Measurements from ENCODE around the gene NTM. TPM values are rescaled to one million over a fixed set of nuclear protein-coding genes. Genes with fewer than 3 reads are reported as not detected.

Gene NTM
- total RNA-seq, 1 experiment from 2014 or later, result not detected

- Histone ChIP-seq H4K20me1 (ENCODE audit: insufficient read depth) (no peaks in the 10 kb centered on the region), H3K27ac (ENCODE audit: low read depth, low read length) (no peak overlapping the region), H2AFZ (ENCODE audit: low read depth, low read length, poor library complexity, severe bottlenecking) (no peak overlapping the region), H3K9me3 (ENCODE audit: control insufficient read depth in 1 of 2, insufficient read depth in 1 of 2, low read depth in 1 of 2, low read length in 2 of 2) (peaks cover 7 to 37% of the 10 kb centered on the region in 2 experiments; a peak in 2 of 4 replicates), H3K27me3 (ENCODE audit: insufficient read depth, low read length) (no peaks in the 10 kb centered on the region), H3K4me3 (replicated peaks in 1 of 2; ENCODE audit: low read depth in 1 of 2, low read length in 2 of 2) (no peak overlapping the region), H3K9ac (ENCODE audit: low read length) (no peak overlapping the region), H3K79me2 (ENCODE audit: insufficient read depth, low read length) (no peaks in the 10 kb centered on the region), H3K4me2 (ENCODE audit: low read length) (no peak overlapping the region), H3K9me2 (ENCODE audit: insufficient read depth) (no peaks in the 10 kb centered on the region), H3K4me1 (ENCODE audit: control insufficient read depth in 1 of 2, insufficient read depth in 2 of 2, low read length in 2 of 2) (no peaks in the 10 kb centered on the region), H3K36me3 (ENCODE audit: control insufficient read depth in 1 of 2, insufficient read depth in 2 of 2, low read length in 2 of 2) (no peaks in the 10 kb centered on the region)
- DNase-seq (ENCODE audit: low read depth, low spot score), result no peak
- CTCF ChIA-PET, result no interaction called here
- no peak for ATAC-seq
- BruUV-seq (replicated peaks), result no TSS peak
- RAD21 ChIA-PET (ENCODE audit: low non-redundant PET in 1 of 2, low total read pairs in 2 of 2, uncharacterized antibody in 2 of 2, unreplicated experiment in 2 of 2), result no interaction called here
- TF ChIP-seq MAX (IDR thresholded peaks at IDR 0.05), result no peak
- no peak for TF ChIP-seq SRF (IDR thresholded peaks at IDR 0.05; ENCODE audit: low read depth)
- no peak for TF ChIP-seq FOSL1 (IDR thresholded peaks at IDR 0.05; ENCODE audit: low read depth)
- TF ChIP-seq ZBTB33 (IDR thresholded peaks at IDR 0.05; ENCODE audit: extremely low read depth, insufficient replicate concordance, low read length), result no peak
- intact Hi-C loops (cut with micrococcal nuclease), result no loop called here
- POLR2A ChIA-PET, result no interaction called here
These were observed 705.0 kb downstream of the NTM start for GRCh38 chr11:132075447-132075846.

GRCh38 chr11:132077416-132077815 is 707.0 kb downstream of the NTM start:
- no TSS peak for BruUV-seq (replicated peaks)
- no peaks in the 10 kb centered on the region for H3K79me2 ChIP-seq (ENCODE audit: insufficient read depth, low read length)
- ChIA-PET POLR2A (no interaction called here), CTCF (no interaction called here), RAD21 (ENCODE audit: low non-redundant PET in 1 of 2, low total read pairs in 2 of 2, uncharacterized antibody in 2 of 2, unreplicated experiment in 2 of 2) (no interaction called here)
- peaks cover 7 to 37% of the 10 kb centered on the region in 2 experiments; a peak in 2 of 4 replicates for H3K9me3 ChIP-seq (ENCODE audit: control insufficient read depth in 1 of 2, insufficient read depth in 1 of 2, low read depth in 1 of 2, low read length in 2 of 2)
- no peak overlapping the region for H3K27ac ChIP-seq (ENCODE audit: low read depth, low read length)
- H3K9me2 ChIP-seq (ENCODE audit: insufficient read depth), result no peaks in the 10 kb centered on the region
- intact Hi-C loops (cut with micrococcal nuclease), result no loop called here
- no peak overlapping the region for H3K4me2 ChIP-seq (ENCODE audit: low read length)
- H4K20me1 ChIP-seq (ENCODE audit: insufficient read depth), result no peaks in the 10 kb centered on the region
- H3K4me1 ChIP-seq (ENCODE audit: control insufficient read depth in 1 of 2, insufficient read depth in 2 of 2, low read length in 2 of 2), result no peaks in the 10 kb centered on the region
- DNase-seq (ENCODE audit: low read depth, low spot score) (no peak), ATAC-seq (no peak)
- H3K9ac ChIP-seq (ENCODE audit: low read length), result no peak overlapping the region
- H2AFZ ChIP-seq (ENCODE audit: low read depth, low read length, poor library complexity, severe bottlenecking), result no peak overlapping the region
- no peaks in the 10 kb centered on the region for H3K36me3 ChIP-seq (ENCODE audit: control insufficient read depth in 1 of 2, insufficient read depth in 2 of 2, low read length in 2 of 2)
- no peaks in the 10 kb centered on the region for H3K27me3 ChIP-seq (ENCODE audit: insufficient read depth, low read length)
- no peak overlapping the region for H3K4me3 ChIP-seq (replicated peaks in 1 of 2; ENCODE audit: low read depth in 1 of 2, low read length in 2 of 2)
- TF ChIP-seq ELF1 (IDR thresholded peaks at IDR 0.05; ENCODE audit: borderline replicate concordance, low read depth) (no peak), REST (IDR thresholded peaks at IDR 0.05; ENCODE audit: low read depth) (no peak), YY1 (IDR thresholded peaks at IDR 0.05; ENCODE audit: extremely low read depth, insufficient replicate concordance, low read depth, low read length) (no peak), MAX (IDR thresholded peaks at IDR 0.05) (no peak), RAD21 (IDR thresholded peaks at IDR 0.05; ENCODE audit: low read depth) (no peak), EGR1 (IDR thresholded peaks at IDR 0.05; ENCODE audit: low read depth) (no peak), CTCF (IDR thresholded peaks at IDR 0.05 in 2 of 3, conservative IDR thresholded peaks at IDR 0.05 in 1 of 3; ENCODE audit: borderline replicate concordance in 1 of 3, insufficient read depth in 1 of 3, low read depth in 2 of 3, low read length in 2 of 3) (no peak), ZFX (IDR thresholded peaks at IDR 0.05) (no peak), EZH2 (IDR thresholded peaks at IDR 0.05) (no peak), EZH2phosphoT487 (IDR thresholded peaks at IDR 0.05; ENCODE audit: borderline replicate concordance) (no peak)

All from HCT116 (cell line).